ENCODE results near the gene CEP170.
"Not testable (repeated sequence)": the region's sequence is repeated elsewhere in the genome, so short reads cannot be mapped to it uniquely, and the experiment has no call there.

- TF ChIP-seq, protein P1, sequence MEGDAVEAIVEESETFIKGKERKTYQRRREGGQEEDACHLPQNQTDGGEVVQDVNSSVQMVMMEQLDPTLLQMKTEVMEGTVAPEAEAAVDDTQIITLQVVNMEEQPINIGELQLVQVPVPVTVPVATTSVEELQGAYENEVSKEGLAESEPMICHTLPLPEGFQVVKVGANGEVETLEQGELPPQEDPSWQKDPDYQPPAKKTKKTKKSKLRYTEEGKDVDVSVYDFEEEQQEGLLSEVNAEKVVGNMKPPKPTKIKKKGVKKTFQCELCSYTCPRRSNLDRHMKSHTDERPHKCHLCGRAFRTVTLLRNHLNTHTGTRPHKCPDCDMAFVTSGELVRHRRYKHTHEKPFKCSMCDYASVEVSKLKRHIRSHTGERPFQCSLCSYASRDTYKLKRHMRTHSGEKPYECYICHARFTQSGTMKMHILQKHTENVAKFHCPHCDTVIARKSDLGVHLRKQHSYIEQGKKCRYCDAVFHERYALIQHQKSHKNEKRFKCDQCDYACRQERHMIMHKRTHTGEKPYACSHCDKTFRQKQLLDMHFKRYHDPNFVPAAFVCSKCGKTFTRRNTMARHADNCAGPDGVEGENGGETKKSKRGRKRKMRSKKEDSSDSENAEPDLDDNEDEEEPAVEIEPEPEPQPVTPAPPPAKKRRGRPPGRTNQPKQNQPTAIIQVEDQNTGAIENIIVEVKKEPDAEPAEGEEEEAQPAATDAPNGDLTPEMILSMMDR (IDR thresholded peaks at IDR 0.05; ENCODE audit: low read length) = not testable (repeated sequence)
- TF ChIP-seq EZH2 (IDR thresholded peaks at IDR 0.05; ENCODE audit: borderline replicate concordance, low read length) = not testable (repeated sequence)
These were observed 104.2 kb downstream of the CEP170 start for GRCh38 chr1:243150906-243151305.
